ENCODE measurements around the gene TMEM132D.

The TMEM132D gene

GRCh38 chr12:129830796-129831195 lies 73.0 kb downstream of the TMEM132D start:
- TF ChIP-seq, protein P1, sequence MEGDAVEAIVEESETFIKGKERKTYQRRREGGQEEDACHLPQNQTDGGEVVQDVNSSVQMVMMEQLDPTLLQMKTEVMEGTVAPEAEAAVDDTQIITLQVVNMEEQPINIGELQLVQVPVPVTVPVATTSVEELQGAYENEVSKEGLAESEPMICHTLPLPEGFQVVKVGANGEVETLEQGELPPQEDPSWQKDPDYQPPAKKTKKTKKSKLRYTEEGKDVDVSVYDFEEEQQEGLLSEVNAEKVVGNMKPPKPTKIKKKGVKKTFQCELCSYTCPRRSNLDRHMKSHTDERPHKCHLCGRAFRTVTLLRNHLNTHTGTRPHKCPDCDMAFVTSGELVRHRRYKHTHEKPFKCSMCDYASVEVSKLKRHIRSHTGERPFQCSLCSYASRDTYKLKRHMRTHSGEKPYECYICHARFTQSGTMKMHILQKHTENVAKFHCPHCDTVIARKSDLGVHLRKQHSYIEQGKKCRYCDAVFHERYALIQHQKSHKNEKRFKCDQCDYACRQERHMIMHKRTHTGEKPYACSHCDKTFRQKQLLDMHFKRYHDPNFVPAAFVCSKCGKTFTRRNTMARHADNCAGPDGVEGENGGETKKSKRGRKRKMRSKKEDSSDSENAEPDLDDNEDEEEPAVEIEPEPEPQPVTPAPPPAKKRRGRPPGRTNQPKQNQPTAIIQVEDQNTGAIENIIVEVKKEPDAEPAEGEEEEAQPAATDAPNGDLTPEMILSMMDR (IDR thresholded peaks at IDR 0.05; ENCODE audit: low read depth, low read length) = no peak
- no peak for DNase-seq (ENCODE audit: low read depth in 2 of 2)
- H3K4me3 ChIP-seq (replicated peaks in 1 of 2; ENCODE audit: low read depth in 2 of 2, low read length in 2 of 2) = no peak overlapping the region

GRCh38 chr12:129827866-129828384 lies 75.9 kb downstream of the TMEM132D start:
- H3K4me3 ChIP-seq (replicated peaks in 1 of 2; ENCODE audit: low read depth in 2 of 2, low read length in 2 of 2) = no peak overlapping the region
- TF ChIP-seq, protein P1 (IDR thresholded peaks at IDR 0.05; ENCODE audit: low read depth, low read length) = no peak
- DNase-seq (ENCODE audit: low read depth in 2 of 2) = no peak

- TF ChIP-seq, protein P1 (IDR thresholded peaks at IDR 0.05; ENCODE audit: low read depth, low read length) = no peak
- no peak for DNase-seq (ENCODE audit: low read depth in 2 of 2)
These were observed 76.5 kb downstream of the TMEM132D start for GRCh38 chr12:129827102-129827865.

GRCh38 chr12:129826273-129826672 lies 77.6 kb downstream of the TMEM132D start:
- no peak for DNase-seq (ENCODE audit: low read depth in 2 of 2)
- TF ChIP-seq, protein P1 (IDR thresholded peaks at IDR 0.05; ENCODE audit: low read depth, low read length) = no peak
- no peak overlapping the region for H3K4me3 ChIP-seq (replicated peaks in 1 of 2; ENCODE audit: low read depth in 2 of 2, low read length in 2 of 2)

More at GRCh38 chr12:129827102-129827865, 76.5 kb downstream of the TMEM132D start:
- no peak overlapping the region for H3K4me3 ChIP-seq (replicated peaks in 1 of 2; ENCODE audit: low read depth in 2 of 2, low read length in 2 of 2)

GRCh38 chr12:129825316-129825715 lies 78.5 kb downstream of the TMEM132D start:
- TF ChIP-seq, protein P1 (IDR thresholded peaks at IDR 0.05; ENCODE audit: low read depth, low read length) = no peak
- DNase-seq (ENCODE audit: low read depth in 2 of 2) = no peak

GRCh38 chr12:129821964-129822363 lies 81.9 kb downstream of the TMEM132D start:
- DNase-seq (ENCODE audit: low read depth in 2 of 2) = no peak
- H3K4me3 ChIP-seq (replicated peaks in 1 of 2; ENCODE audit: low read depth in 2 of 2, low read length in 2 of 2) = no peak overlapping the region
- TF ChIP-seq, protein P1 (IDR thresholded peaks at IDR 0.05; ENCODE audit: low read depth, low read length) = no peak

More at GRCh38 chr12:129825316-129825715, 78.5 kb downstream of the TMEM132D start:
- H3K4me3 ChIP-seq (replicated peaks in 1 of 2; ENCODE audit: low read depth in 2 of 2, low read length in 2 of 2) = no peak overlapping the region
